GM10248 (cell line): ENCODE data around the gene GET4.

Experiments
- CTCF ChIA-PET: fragments of 300-600 bp; sonication (Branson Sonifier 250); formaldehyde crosslinking; extraction: SDS; loops from one replicate; lab custom pipeline; 2021; ENCODE audit warnings: antibody characterized with exemption; lab: Yijun Ruan, JAX
- POLR2A ChIA-PET: fragments of 350-650 bp; sonication (Branson Sonifier 250); formaldehyde crosslinking; extraction: SDS; loops from one replicate; lab custom pipeline; 2020; ENCODE audit warnings: antibody characterized with exemption; lab: Yijun Ruan, JAX
- DNase-seq: peaks from one replicate; pipeline ENCODE4 v3.0.0; 2012; ENCODE audit errors: extremely low spot score
- TF ChIP-seq, protein P1 (sequence below): IDR thresholded peaks from 2 replicates; pipeline ENCODE4 v1.5.1; 2012; ENCODE audit warnings: mild to moderate bottlenecking, low read depth; ENCODE audit errors: extremely low read depth, missing control alignments, control extremely low read depth

The GET4 gene

GRCh38 chr7:944744-945143 lies 68.4 kb downstream of the GET4 start:
- ChIA-PET CTCF (no interaction called here), POLR2A (no interaction called here)
- TF ChIP-seq, protein P1, sequence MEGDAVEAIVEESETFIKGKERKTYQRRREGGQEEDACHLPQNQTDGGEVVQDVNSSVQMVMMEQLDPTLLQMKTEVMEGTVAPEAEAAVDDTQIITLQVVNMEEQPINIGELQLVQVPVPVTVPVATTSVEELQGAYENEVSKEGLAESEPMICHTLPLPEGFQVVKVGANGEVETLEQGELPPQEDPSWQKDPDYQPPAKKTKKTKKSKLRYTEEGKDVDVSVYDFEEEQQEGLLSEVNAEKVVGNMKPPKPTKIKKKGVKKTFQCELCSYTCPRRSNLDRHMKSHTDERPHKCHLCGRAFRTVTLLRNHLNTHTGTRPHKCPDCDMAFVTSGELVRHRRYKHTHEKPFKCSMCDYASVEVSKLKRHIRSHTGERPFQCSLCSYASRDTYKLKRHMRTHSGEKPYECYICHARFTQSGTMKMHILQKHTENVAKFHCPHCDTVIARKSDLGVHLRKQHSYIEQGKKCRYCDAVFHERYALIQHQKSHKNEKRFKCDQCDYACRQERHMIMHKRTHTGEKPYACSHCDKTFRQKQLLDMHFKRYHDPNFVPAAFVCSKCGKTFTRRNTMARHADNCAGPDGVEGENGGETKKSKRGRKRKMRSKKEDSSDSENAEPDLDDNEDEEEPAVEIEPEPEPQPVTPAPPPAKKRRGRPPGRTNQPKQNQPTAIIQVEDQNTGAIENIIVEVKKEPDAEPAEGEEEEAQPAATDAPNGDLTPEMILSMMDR, result no peak
- no peak for DNase-seq

DNA sequence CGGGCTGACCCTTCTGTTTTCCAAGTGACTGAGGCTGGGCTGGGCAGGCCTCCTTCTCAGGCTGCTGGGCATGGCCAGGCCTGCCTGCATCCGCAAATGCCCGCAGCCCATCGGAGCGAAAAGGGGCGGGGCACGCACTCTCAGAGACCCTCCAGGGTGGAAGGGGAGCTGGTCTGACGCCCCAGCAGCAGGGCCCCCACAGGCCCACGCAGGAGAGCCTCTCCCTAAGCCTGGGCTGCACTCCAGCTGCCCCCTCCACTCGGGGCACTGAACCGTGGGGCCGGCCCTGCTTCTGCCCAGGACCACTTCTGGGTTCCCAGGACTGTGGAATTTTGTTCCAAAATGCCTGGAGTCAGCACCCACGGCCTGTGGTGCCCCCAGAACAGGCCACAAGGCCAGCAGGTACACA lies 68.8 kb downstream of the GET4 start:
- TF ChIP-seq, protein P1, result no peak
- CTCF ChIA-PET, result no interaction called here
- DNase-seq, result no peak
- POLR2A ChIA-PET, result no interaction called here

DNA sequence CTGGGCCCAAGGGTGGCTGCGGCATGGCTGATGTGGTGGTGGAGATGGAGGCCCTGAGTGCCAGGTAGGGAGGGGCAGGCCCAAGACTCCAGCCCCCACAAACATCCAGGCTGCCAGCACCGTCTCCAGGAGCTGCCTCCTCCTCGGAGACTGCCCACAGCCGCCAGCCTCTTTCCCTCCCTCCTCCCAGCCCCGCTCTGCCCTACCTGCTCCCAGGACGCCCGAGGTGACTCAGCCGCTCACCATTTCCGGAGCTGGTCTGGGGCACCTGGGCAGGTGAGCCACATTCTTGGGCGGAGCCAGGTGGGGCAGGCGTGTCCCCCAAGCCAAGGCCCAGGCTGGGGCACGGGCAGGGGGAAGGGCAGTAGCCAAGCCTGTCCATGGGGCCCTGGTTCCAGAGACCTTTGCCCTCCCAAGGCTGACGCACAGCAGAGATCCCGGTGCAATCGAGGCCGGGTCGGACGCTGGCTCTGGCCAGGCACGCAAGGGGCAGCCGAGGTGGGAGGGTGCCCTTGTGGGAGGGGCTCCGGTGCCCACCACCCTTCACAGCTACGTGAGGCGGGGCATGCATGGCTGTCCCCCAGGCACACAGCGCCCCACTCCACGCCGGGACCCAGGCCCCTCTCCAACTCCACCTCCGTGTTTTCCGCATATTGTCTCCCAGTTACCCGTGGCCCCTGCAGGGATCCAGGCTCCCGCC lies 69.4 kb downstream of the GET4 start:
- DNase-seq, result no peak
- TF ChIP-seq, protein P1, result no peak
- ChIA-PET POLR2A (no interaction called here), CTCF (no interaction called here)
